Activated naive CD4-positive, alpha-beta T cell treated with anti-CD3 and anti-CD28 coated beads for 36 hours (primary cell): Measurements from ENCODE around the gene FES. TPM values are rescaled to one million over a fixed set of nuclear protein-coding genes. Genes with fewer than 3 reads are reported as not detected.
A peak's percentile ranks its signal among the peaks of the same experiment; 100 is the strongest.
"Not testable (repeated sequence)": the region's sequence is repeated elsewhere in the genome, so short reads cannot be mapped to it uniquely, and the experiment has no call there.

Experiments used
- CTCF ChIA-PET: fragments of 350-600 bp; sonication (Branson Sonifier 250); formaldehyde crosslinking; loops from one replicate; lab custom pipeline; 2021; ENCODE audit warnings: antibody characterized with exemption; lab: Charles Lee
- DNase-seq: peaks from one replicate; pipeline ENCODE4 v3.0.0-alpha.2; 2020
- H3K27ac Mint-ChIP-seq: one replicate; pipeline ENCODE4 v1.8.0; 2021; ENCODE audit warnings: mild to moderate bottlenecking, mixed read lengths
- H3K27me3 Mint-ChIP-seq: one replicate; pipeline ENCODE4 v1.8.0; 2021; ENCODE audit warnings: low read depth, mixed read lengths
- H3K36me3 Mint-ChIP-seq: one replicate; pipeline ENCODE4 v1.8.0; 2021; ENCODE audit warnings: low read depth, mixed read lengths
- H3K4me1 Mint-ChIP-seq: one replicate; pipeline ENCODE4 v1.8.0; 2021; ENCODE audit warnings: low read depth, mixed read lengths
- H3K4me3 Mint-ChIP-seq: one replicate; pipeline ENCODE4 v1.8.0; 2021; ENCODE audit warnings: mild to moderate bottlenecking, moderate library complexity, mixed read lengths
- H3K9me3 Mint-ChIP-seq: one replicate; pipeline ENCODE4 v1.8.0; 2021; ENCODE audit warnings: mixed read lengths
- intact Hi-C: fragments of 100-400 bp; cut with micrococcal nuclease; formaldehyde crosslinking; loops from one replicate; pipeline ENCODE4 v1.15.1; 2023
- total RNA-seq, 2 experiments: library from RNA; stranded (reverse); gene quantifications; one replicate each; pipeline ENCODE4 v1.2.3, GENCODE V29; 2021

The FES gene
- total RNA-seq, 2 experiments from 2014 or later, result 22.6 to 24.2 TPM

DNA sequence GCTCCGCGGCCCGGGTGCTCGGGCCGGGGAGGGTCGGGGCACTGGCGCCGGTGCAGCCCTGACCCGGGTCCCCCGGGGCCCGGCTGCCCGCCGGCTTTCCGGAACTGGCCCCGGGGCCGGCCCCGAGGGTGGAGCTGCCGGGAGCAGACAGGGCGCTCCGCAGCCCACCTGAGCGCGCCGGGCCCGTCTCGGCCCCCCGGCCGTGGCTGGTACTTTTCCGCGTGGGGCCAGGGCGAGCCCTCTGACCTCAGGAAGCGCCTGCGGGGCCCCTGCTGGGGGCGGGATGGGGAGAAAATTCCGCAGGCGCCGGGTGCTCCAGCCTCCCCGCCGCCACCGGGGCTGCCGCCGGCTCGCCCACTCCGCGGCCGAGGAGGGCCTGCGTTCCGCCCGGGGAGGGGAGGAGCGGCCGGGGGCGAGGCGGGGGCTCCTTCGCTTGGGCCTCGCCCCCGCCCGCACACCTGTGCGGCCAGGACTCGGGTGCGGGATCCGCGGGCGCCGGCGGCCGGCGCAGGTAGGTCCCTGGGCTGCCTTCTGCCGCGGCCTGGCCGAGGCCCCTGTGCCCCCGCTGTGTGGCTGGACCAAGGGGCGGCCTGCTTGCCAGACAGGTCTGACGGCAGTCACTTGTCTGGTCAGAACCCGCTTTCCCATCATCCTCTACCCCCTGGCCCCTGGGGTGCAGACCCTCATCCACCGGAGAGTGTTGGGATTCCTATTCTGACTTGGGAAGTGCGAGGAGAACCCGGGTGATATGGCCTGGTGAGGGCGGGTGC is 12.4 kb upstream of the FES start:
- H3K4me3 Mint-ChIP-seq, result peak overlapping the region; percentile 94
- H3K27ac Mint-ChIP-seq, result peak overlapping the region; percentile 99
- peak; percentile 38 for DNase-seq
- H3K9me3 Mint-ChIP-seq, result no peaks in the 10 kb centered on the region
- no peaks in the 10 kb centered on the region for H3K27me3 Mint-ChIP-seq
- intact Hi-C loops, result loop anchor here (2.0 kb wide), 3 partner anchors 31 to 155 kb away; partner anchors contain the start of genes BLM and MAN2A2
- peaks cover 52% of the 10 kb centered on the region for H3K4me1 Mint-ChIP-seq
- H3K36me3 Mint-ChIP-seq, result peaks cover 66% of the 10 kb centered on the region
- CTCF ChIA-PET, result interaction anchor here (1.7 kb wide), 1 partner anchor 34 kb away, joined by 7 read pairs; no protein-coding TSS in a partner anchor

DNA sequence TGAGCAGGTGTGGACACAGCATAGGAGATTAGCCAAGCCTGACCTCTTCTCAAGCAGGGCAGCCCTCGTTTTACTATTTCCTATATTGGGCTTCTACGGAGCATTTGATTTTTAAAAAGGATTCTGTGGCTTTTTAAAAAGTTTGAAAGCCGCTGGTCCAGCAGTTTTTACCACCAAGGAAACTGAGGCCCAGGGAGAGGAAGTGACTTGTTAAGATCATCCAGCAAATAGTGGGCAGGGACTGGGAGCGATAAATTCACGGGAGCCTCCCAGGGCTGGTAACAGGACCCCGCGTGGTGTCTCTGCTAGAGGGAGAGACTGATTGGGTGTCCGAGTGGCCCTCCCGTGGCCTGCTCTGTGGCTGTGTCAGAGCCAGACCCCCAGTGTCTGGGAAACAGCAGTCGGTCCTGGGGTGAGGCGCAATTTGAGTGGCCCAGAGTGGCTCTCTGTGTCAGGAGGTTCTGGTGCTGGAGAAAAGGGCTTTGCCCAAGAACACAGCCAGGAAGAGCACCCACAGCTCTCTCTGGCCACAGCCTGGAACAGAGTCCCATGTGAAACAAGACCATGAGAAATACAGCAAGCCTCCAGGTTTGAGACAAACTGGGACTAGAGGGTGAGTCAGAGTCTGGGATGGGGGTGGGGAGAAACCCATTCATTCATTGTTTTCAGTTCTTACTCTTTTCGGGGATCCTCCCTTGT is 11.7 kb upstream of the FES start:
- H3K27ac Mint-ChIP-seq, result peak overlapping the region; percentile 99
- H3K4me3 Mint-ChIP-seq, result peak overlapping the region; percentile 94
- peak; percentile 91 for DNase-seq
- intact Hi-C loops, result loop anchor here (1.0 to 2.0 kb wide), 6 partner anchors 11 to 186 kb away; partner anchors contain the start of genes BLM and MAN2A2
- CTCF ChIA-PET, result interaction anchor here (2.1 kb wide), 1 partner anchor 13 kb away, joined by 13 read pairs; no protein-coding TSS in a partner anchor
- peaks cover 52% of the 10 kb centered on the region for H3K4me1 Mint-ChIP-seq
- no peaks in the 10 kb centered on the region for H3K9me3 Mint-ChIP-seq
- no peaks in the 10 kb centered on the region for H3K27me3 Mint-ChIP-seq
- peaks cover 73% of the 10 kb centered on the region for H3K36me3 Mint-ChIP-seq

DNA sequence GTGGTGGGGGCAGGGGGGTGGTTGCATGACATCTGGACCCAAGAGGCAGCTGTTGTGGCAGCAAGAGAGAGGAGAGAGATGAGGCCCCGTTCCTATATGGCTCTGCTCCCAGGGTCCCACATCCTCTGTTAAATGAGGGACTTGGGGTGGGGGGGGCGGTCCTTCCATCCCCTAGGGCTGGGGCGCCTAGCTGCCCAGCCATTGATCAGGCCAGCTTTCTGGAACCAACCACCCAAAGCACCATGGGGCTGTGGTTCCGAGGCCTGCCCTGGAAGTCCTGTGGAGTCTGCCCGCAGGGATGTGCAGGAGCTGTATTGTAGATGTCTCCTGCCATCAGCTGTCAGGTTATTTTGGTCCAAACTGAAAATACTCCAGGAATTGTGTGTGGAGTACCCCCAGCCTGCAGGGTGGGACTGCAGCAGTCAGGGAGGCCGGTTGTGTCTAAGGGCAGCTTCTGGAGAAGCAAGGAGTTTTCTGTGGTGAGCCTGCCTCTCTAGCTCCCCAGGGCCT is 10.8 kb upstream of the FES start:
- intact Hi-C loops, result loop anchor here (1.0 to 2.0 kb wide), 6 partner anchors 10 to 187 kb away; partner anchors contain the start of genes BLM and MAN2A2
- peak overlapping the region; percentile 99 for H3K27ac Mint-ChIP-seq
- no peaks in the 10 kb centered on the region for H3K27me3 Mint-ChIP-seq
- peaks cover 78% of the 10 kb centered on the region for H3K36me3 Mint-ChIP-seq
- peaks cover 44% of the 10 kb centered on the region for H3K4me1 Mint-ChIP-seq
- CTCF ChIA-PET, result interaction anchor here (0.6 to 2.1 kb wide), 5 partner anchors 12 to 55 kb away, joined by 3 to 13 read pairs (median 3); no protein-coding TSS in a partner anchor
- no peaks in the 10 kb centered on the region for H3K9me3 Mint-ChIP-seq
- no peak for DNase-seq
- H3K4me3 Mint-ChIP-seq, result peak overlapping the region; percentile 94

DNA sequence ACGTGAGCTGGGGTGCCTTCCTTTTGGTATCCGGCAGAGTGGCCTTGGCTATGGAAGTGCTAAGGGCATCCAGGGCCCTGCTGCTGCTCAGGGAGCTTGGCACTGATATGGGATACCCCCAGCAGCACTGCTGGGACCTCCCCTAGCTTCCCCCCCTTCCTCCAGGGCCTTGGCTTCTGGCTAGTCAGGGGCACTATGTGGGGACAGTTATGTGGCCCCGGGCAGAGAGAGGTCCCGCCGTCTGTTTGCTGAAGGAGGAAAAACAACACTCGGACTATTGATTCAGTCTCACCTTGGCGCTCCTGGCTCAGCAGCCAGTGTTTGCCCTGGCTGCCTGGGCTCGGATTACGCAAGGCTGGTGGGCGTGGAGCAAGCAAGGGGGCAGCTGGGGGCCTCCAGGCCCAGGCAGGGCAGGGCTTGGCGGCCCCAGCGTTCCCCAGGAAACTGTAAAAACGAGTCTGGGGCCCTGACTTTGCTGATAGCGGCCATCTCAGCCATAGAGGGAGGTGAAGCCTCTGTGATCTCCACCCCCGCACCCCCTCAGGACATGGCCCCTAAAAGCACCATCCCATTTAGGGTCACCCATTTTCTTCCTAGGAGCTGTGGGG is 10.2 kb upstream of the FES start:
- Mint-ChIP-seq H3K4me3 (peak overlapping the region; percentile 94), H3K9me3 (no peaks in the 10 kb centered on the region), H3K36me3 (peaks cover 78% of the 10 kb centered on the region), H3K27me3 (no peaks in the 10 kb centered on the region), H3K4me1 (peaks cover 39% of the 10 kb centered on the region), H3K27ac (peak overlapping the region; percentile 99)
- peak; percentile 31 for DNase-seq
- CTCF ChIA-PET, result interaction anchor here (0.8 to 2.1 kb wide), 4 partner anchors 12 to 56 kb away, joined by 3 to 13 read pairs (median 4); no protein-coding TSS in a partner anchor
- intact Hi-C loops, result loop anchor here (1.0 to 2.0 kb wide), 6 partner anchors 9 to 188 kb away; partner anchors contain the start of genes BLM and MAN2A2

DNA sequence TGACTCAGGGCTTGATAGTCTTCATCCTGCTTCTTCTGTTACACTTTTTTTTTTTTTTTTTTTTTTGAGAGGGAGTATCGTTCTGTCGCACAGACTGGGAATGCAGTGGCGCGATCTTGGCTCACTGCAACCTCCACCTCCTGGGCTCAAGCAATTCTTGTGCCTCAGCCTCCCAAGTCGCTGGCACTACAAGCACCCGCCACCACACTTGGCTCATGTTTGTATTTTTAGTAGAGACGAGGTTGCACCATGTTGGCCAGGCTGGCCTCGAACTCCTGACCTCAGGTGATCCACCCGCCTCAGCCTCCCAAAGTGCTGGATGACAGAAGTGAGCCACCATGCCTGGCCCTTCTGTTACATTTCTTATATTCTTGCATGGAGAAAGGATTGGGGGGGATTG is 9.3 kb upstream of the FES start:
- peak overlapping the region; percentile 48 for H3K4me3 Mint-ChIP-seq

DNA sequence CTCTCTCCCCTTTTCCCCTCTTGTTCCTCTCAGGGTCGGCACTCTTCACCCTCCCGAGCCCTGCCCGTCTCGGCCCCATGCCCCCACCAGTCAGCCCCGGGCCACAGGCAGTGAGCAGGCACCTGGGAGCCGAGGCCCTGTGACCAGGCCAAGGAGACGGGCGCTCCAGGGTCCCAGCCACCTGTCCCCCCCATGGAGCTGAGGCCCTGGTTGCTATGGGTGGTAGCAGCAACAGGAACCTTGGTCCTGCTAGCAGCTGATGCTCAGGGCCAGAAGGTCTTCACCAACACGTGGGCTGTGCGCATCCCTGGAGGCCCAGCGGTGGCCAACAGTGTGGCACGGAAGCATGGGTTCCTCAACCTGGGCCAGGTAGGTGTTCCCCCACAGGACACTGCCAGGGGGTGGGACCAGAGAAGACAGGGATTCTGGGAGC is 8.7 kb upstream of the FES start:
- Mint-ChIP-seq H3K36me3 (peaks cover 81% of the 10 kb centered on the region), H3K4me1 (peaks cover 26% of the 10 kb centered on the region), H3K27ac (peak overlapping the region; percentile 80), H3K9me3 (no peaks in the 10 kb centered on the region), H3K4me3 (no peak overlapping the region), H3K27me3 (no peaks in the 10 kb centered on the region)
- intact Hi-C loops, result no loop called here
- DNase-seq, result no peak
- CTCF ChIA-PET, result no interaction called here

More for the DNA sequence above, 9.3 kb upstream of the FES start:
- H3K4me1 Mint-ChIP-seq, result peaks cover 31% of the 10 kb centered on the region
- H3K27ac Mint-ChIP-seq, result peak overlapping the region; percentile 80
- peaks cover 83% of the 10 kb centered on the region for H3K36me3 Mint-ChIP-seq
- H3K27me3 Mint-ChIP-seq, H3K9me3 Mint-ChIP-seq, CTCF ChIA-PET, intact Hi-C loops, DNase-seq: not testable (repeated sequence)

DNA sequence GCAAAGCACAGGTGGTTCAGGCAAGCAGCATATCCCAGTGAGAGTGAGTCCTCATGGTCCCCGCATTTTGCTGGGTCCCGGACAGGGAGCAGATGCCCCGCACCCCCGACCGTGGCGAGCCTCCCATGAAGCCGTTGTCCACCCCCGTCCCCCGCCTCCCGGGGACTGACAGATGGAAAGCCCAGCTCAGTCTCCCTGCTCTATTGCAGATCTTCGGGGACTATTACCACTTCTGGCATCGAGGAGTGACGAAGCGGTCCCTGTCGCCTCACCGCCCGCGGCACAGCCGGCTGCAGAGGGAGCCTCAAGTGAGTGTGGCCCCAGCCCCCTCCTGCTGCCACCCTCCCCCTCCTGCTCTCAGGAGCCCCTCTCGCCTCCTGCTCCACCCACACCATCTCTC is 8.3 kb upstream of the FES start:
- intact Hi-C loops, result no loop called here
- H3K4me1 Mint-ChIP-seq, result peaks cover 26% of the 10 kb centered on the region

DNA sequence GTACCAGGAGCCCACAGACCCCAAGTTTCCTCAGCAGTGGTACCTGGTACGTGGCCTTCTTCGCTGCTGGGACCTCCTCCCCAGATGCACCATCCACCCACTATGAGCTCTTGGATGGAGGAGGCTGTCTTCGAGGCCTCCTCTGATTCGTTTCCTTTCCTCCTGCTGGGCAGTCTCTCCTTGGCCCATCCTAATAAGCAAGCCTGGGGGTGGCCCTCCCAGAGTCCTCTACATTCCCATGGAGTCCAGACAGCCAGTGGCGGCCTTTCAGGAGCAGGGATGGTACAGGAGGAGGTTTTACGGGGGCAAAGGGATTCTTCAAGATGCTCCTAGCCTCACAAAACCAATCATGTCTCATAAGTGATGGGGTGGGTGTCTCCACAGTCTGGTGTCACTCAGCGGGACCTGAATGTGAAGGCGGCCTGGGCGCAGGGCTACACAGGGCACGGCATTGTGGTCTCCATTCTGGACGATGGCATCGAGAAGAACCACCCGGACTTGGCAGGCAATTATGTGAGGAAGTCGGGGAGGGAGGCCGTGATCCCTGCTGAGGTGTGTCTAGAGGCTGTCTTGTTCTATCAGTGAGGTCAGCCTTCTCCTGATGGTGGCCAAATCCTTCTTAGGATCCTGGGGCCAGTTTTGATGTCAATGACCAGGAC is 7.7 kb upstream of the FES start:
- DNase-seq, result no peak
- H3K27ac Mint-ChIP-seq, result peak overlapping the region; percentile 80
- no peak overlapping the region for H3K4me3 Mint-ChIP-seq
- H3K9me3 Mint-ChIP-seq, result no peaks in the 10 kb centered on the region
- peaks cover 26% of the 10 kb centered on the region for H3K4me1 Mint-ChIP-seq
- CTCF ChIA-PET, result no interaction called here
- intact Hi-C loops, result no loop called here
- H3K36me3 Mint-ChIP-seq, result peaks cover 83% of the 10 kb centered on the region
- no peaks in the 10 kb centered on the region for H3K27me3 Mint-ChIP-seq

More for the DNA sequence above, 8.3 kb upstream of the FES start:
- H3K36me3 Mint-ChIP-seq, result peaks cover 80% of the 10 kb centered on the region
- H3K4me3 Mint-ChIP-seq, result no peak overlapping the region
- CTCF ChIA-PET, result no interaction called here
- H3K27ac Mint-ChIP-seq, result peak overlapping the region; percentile 80
- DNase-seq, result no peak
- no peaks in the 10 kb centered on the region for H3K9me3 Mint-ChIP-seq
- H3K27me3 Mint-ChIP-seq, result no peaks in the 10 kb centered on the region

DNA sequence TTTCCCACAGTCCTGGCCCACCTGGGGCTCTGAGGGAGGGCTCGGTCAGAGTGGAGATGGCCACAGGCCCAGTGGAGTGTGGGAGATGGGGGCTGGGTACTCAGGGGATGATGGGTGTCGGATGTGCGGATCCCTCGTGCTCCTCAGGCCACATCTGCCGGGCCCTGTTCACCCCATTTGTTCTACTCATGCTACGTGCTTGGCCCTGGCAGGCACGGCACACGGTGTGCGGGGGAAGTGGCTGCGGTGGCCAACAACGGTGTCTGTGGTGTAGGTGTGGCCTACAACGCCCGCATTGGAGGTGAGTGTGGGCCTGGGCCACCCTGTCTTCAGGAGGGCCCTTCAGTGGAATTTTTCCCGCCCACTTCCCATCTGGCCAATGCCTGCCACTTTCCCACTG is 7.0 kb upstream of the FES start:
- Mint-ChIP-seq H3K27me3 (no peaks in the 10 kb centered on the region), H3K27ac (peak overlapping the region; percentile 80), H3K4me3 (no peak overlapping the region), H3K36me3 (peaks cover 82% of the 10 kb centered on the region), H3K9me3 (no peaks in the 10 kb centered on the region), H3K4me1 (peaks cover 26% of the 10 kb centered on the region)
- intact Hi-C loops, result no loop called here
- CTCF ChIA-PET, result no interaction called here
- no peak for DNase-seq

DNA sequence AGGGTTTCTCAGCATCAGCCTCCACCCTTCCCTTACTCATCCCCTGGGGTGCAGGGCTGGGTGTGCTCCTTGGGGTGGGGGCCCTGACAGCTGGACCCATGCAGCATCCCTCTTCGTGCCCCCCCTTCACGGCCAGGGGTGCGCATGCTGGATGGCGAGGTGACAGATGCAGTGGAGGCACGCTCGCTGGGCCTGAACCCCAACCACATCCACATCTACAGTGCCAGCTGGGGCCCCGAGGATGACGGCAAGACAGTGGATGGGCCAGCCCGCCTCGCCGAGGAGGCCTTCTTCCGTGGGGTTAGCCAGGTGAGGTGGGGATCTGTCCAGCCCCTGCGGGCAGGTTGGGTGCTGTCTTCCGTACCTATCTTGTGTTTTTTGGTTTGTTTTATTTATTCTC is 6.3 kb upstream of the FES start:
- Mint-ChIP-seq H3K27me3 (no peaks in the 10 kb centered on the region), H3K27ac (peak overlapping the region; percentile 80), H3K4me1 (peaks cover 26% of the 10 kb centered on the region), H3K36me3 (peaks cover 77% of the 10 kb centered on the region), H3K9me3 (no peaks in the 10 kb centered on the region), H3K4me3 (peak overlapping the region; percentile 30)
- no peak for DNase-seq
- intact Hi-C loops, result no loop called here
- CTCF ChIA-PET, result no interaction called here

DNA sequence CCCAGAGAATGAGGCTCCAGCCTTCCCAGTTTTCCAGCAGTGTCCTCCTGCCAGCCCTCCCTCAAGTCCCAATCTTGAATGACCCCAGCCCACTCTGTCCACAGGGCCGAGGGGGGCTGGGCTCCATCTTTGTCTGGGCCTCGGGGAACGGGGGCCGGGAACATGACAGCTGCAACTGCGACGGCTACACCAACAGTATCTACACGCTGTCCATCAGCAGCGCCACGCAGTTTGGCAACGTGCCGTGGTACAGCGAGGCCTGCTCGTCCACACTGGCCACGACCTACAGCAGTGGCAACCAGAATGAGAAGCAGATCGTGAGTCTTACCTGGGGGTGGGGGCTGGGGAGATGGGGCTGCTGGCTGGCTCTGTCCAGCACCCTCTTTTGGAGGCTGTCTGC is 5.6 kb upstream of the FES start:
- Mint-ChIP-seq H3K36me3 (peaks cover 71% of the 10 kb centered on the region), H3K9me3 (no peaks in the 10 kb centered on the region), H3K27ac (no peak overlapping the region), H3K4me3 (no peak overlapping the region), H3K27me3 (no peaks in the 10 kb centered on the region), H3K4me1 (peaks cover 29% of the 10 kb centered on the region)
- intact Hi-C loops, result no loop called here
- CTCF ChIA-PET, result no interaction called here
- no peak for DNase-seq
